Measurements from ENCODE around the gene MARK4. TPM values are rescaled to one million over a fixed set of nuclear protein-coding genes. Genes with fewer than 3 reads are reported as not detected.
"Not testable (repeated sequence)": the region's sequence is repeated elsewhere in the genome, so short reads cannot be mapped to it uniquely, and the experiment has no call there.

MARK4 gene
- total and polyA plus RNA-seq, 10 donors = 6.5 to 45.8 (median 26.3) TPM

DNA sequence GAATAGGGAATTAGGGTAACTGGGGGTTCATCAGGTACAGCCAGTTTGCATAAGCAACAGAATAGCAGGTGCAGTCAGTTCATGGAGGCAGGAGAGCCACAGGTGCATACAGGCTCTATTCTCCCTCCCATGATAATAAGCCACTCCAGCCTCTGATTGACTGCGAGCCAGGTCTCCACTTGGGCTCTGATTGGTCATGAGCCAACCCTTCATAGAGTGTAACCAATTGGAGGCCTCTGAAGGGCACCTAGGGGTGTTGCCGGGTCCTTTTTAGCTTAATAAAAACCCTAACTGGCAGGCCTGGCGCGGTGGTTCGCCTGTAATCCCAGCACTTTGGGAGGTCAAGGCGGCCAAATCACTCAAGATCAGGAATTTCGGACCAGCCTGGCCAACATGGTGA lies 80.3 kb downstream of the MARK4 start:
- peaks cover 0 to 2% (median 0%) of the 10 kb centered on the region in 6 donors for H3K4me1 ChIP-seq
- no peak for DNase-seq
- no peaks in the 10 kb centered on the region for H3K27me3 ChIP-seq (replicated peaks in 1 of 7)
- no peaks in the 10 kb centered on the region for H3K36me3 ChIP-seq
- TF ChIP-seq, protein P1, sequence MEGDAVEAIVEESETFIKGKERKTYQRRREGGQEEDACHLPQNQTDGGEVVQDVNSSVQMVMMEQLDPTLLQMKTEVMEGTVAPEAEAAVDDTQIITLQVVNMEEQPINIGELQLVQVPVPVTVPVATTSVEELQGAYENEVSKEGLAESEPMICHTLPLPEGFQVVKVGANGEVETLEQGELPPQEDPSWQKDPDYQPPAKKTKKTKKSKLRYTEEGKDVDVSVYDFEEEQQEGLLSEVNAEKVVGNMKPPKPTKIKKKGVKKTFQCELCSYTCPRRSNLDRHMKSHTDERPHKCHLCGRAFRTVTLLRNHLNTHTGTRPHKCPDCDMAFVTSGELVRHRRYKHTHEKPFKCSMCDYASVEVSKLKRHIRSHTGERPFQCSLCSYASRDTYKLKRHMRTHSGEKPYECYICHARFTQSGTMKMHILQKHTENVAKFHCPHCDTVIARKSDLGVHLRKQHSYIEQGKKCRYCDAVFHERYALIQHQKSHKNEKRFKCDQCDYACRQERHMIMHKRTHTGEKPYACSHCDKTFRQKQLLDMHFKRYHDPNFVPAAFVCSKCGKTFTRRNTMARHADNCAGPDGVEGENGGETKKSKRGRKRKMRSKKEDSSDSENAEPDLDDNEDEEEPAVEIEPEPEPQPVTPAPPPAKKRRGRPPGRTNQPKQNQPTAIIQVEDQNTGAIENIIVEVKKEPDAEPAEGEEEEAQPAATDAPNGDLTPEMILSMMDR (IDR thresholded peaks at IDR 0.05 in 8 of 11, conservative IDR thresholded peaks at IDR 0.05 in 3 of 11) = no peak
- TF ChIP-seq POLR2A (IDR thresholded peaks at IDR 0.05) (no peak), POLR2AphosphoS5 (IDR thresholded peaks at IDR 0.05) (no peak)
- no peaks in the 10 kb centered on the region for H3K9me3 ChIP-seq
- no peak overlapping the region for H3K4me3 ChIP-seq
- intact Hi-C loops (cut with DNase I; ENCODE audit: low total_unique reads) = no loop called here
- 85 to 91% (median 88%) methylated on average over 7 of the region's 7 CpGs for WGBS, 5 donors
- H3K27ac ChIP-seq = no peak overlapping the region

DNA sequence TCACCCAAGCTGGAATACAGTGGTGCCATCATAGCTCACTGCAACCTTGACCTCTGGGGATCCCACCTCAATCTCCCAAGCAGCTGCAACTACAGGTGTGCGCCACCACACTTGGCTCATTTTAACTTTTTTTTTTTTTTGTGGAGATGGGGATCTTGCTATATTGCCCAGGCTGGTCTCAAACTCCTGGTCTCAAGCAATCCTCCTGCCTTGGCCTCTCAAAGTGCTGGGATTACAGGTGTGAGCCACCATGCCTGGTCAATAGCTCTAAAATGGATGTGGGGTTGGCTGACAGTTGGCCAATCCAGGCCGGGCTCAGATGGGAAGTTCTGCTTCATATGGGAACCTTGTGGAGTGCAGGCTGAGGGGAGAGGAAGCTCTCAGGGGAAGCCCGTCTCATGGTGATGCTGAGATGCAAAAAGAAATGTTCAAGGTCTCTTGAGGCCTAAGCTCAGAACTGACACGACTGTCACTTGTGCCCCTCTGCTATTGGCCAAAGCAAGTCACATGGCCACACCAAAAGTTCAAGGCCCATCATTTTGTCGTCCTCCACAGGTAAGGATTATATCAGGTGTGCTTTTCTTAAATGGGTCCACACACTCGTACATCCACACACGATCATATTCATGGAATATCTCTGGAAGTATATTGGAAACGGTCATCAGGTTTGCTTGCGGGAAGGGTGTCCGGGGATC lies 82.7 kb downstream of the MARK4 start:
- no peak overlapping the region for H3K4me3 ChIP-seq
- TF ChIP-seq POLR2A (IDR thresholded peaks at IDR 0.05) (no peak), POLR2AphosphoS5 (IDR thresholded peaks at IDR 0.05) (no peak)
- TF ChIP-seq, protein P1 (IDR thresholded peaks at IDR 0.05 in 8 of 11, conservative IDR thresholded peaks at IDR 0.05 in 3 of 11) = no peak
- no peaks in the 10 kb centered on the region for H3K9me3 ChIP-seq
- WGBS, 5 donors = 72 to 82% (median 80%) methylated on average over 10 of the region's 10 CpGs
- DNase-seq = no peak
- peaks cover 0 to 20% (median 0%) of the 10 kb centered on the region in 7 donors for H3K27me3 ChIP-seq (replicated peaks in 1 of 7)
- intact Hi-C loops (cut with DNase I; ENCODE audit: low total_unique reads) = no loop called here
- peaks cover 0 to 7% (median 4%) of the 10 kb centered on the region in 6 donors for H3K4me1 ChIP-seq
- no peak overlapping the region for H3K27ac ChIP-seq
- H3K36me3 ChIP-seq = no peaks in the 10 kb centered on the region

DNA sequence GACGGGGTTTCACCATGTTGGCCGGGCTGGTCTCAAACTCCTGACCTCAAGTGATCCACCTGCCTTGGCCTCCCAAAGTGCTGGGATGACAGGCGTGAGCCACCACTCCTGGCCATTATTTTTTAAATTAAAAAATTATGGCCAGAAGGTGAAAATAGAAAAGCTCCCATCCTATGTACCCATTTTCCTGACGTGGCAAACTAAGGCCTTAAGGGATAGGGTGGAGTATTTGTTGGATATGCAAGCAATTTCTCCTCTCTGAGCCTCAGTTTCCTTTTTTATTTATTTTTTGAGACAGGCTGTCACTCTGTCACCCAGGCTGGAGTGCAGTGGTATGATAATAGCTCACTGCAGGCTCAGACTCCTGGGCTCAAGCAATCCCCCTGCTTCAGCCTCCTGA lies 83.8 kb downstream of the MARK4 start:
- DNase-seq; H3K4me1 ChIP-seq; H3K27ac ChIP-seq; H3K4me3 ChIP-seq; H3K36me3 ChIP-seq; intact Hi-C loops (cut with DNase I; ENCODE audit: low total_unique reads); H3K9me3 ChIP-seq: not testable (repeated sequence)
- WGBS, 5 donors = 85 to 93% (median 88%) methylated on average over 4 of the region's 4 CpGs
- H3K27me3 ChIP-seq (replicated peaks in 1 of 7) = peaks cover 0 to 31% (median 11%) of the 10 kb centered on the region in 7 donors

DNA sequence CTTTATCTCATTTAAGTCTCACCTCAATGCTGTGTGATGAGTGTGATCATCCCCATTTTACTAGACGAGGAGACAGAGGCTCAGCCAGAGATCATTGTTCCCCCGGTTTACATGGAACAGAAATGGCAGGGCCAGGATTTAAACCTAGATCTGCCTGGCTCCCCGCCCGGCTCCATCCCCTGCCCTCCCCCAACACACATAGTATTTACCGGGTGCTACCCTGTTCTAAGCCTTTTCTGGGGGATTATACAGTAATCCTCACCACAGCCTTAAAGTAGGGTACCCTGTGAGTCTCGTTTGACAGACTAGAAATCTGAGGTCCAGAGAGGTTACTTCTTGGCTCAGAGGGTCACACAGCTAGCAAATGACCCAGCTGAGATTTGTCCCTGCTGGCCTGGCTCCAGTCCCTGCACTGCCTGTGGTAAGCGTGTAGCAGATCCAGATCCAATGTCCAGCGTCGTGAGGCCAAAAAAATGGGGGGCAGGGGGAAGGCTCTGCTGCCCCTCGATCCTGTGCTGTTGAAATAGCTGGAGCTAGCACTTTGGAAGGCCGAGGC lies 85.7 kb downstream of the MARK4 start:
- 75 to 77% (median 77%) methylated on average over 11 of the region's 11 CpGs for WGBS, 5 donors
- Histone ChIP-seq H3K4me3 (no peak overlapping the region), H3K9me3 (no peaks in the 10 kb centered on the region), H3K27ac (no peak overlapping the region), H3K4me1 (peaks cover 0 to 18% (median 10%) of the 10 kb centered on the region in 6 donors), H3K27me3 (replicated peaks in 1 of 7) (peaks cover 0 to 50% (median 26%) of the 10 kb centered on the region in 7 donors), H3K36me3 (no peaks in the 10 kb centered on the region)
- TF ChIP-seq, protein P1 (IDR thresholded peaks at IDR 0.05 in 8 of 11, conservative IDR thresholded peaks at IDR 0.05 in 3 of 11) = no peak
- TF ChIP-seq POLR2A (IDR thresholded peaks at IDR 0.05) (no peak), POLR2AphosphoS5 (IDR thresholded peaks at IDR 0.05) (no peak)
- DNase-seq = no peak
- intact Hi-C loops (cut with DNase I; ENCODE audit: low total_unique reads) = no loop called here

Data from spleen (tissue), 11 donors.